Natural killer cell (primary cell): ENCODE results near the gene MUC5B. TPM values are rescaled to one million over a fixed set of nuclear protein-coding genes. Genes with fewer than 3 reads are reported as not detected.

Experiments
- ATAC-seq, 3 donors: fragments of 150-1000 bp in 2 of 3; fragments of 200-7000 bp in 1 of 3; cut with Tn5 transposase; 1 replicate in 1 of 3; 2 replicates in 2 of 3; pipeline ENCODE4 v1.10.0; 2021; ENCODE audit warnings: mild to moderate bottlenecking in 2 of 3, moderate library complexity in 2 of 3
- DNase-seq, 2 donors: peaks; one replicate each; pipeline versions ENCODE4 v3.0.0 to v3.0.0-alpha.2; 2013 to 2021; ENCODE audit warnings: mixed read lengths in 1 of 2
- H3K27ac ChIP-seq: one replicate; pipeline ENCODE4 v1.5.1; 2013; ENCODE audit warnings: mild to moderate bottlenecking, low read length
- H3K27me3 ChIP-seq: one replicate; pipeline ENCODE4 v1.6.1; 2013; ENCODE audit warnings: low read length; ENCODE audit not compliant: control insufficient read depth, insufficient read depth
- H3K36me3 ChIP-seq: one replicate; pipeline ENCODE4 v1.6.1; 2013; ENCODE audit warnings: low read length; ENCODE audit not compliant: control insufficient read depth, insufficient read depth
- H3K4me1 ChIP-seq: one replicate; pipeline ENCODE4 v1.6.1; 2013; ENCODE audit warnings: low read length; ENCODE audit not compliant: control insufficient read depth, insufficient read depth
- H3K4me3 ChIP-seq: one replicate; pipeline ENCODE4 v1.5.1; 2013; ENCODE audit warnings: low read length
- H3K9me3 ChIP-seq: one replicate; pipeline ENCODE4 v1.6.1; 2013; ENCODE audit warnings: low read length; ENCODE audit not compliant: control insufficient read depth, insufficient read depth
- H3K27ac Mint-ChIP-seq, 2 donors: one replicate each; pipeline ENCODE4 v1.8.0; 2022; ENCODE audit warnings: mild to moderate bottlenecking in 2 of 2, mixed read lengths in 2 of 2, moderate library complexity in 1 of 2
- H3K27me3 Mint-ChIP-seq, 2 donors: one replicate each; pipeline ENCODE4 v1.8.0; 2022; ENCODE audit warnings: low read depth in 2 of 2, mixed read lengths in 2 of 2
- H3K36me3 Mint-ChIP-seq: one replicate; pipeline ENCODE4 v1.8.0; 2022; ENCODE audit warnings: mixed read lengths
- H3K4me1 Mint-ChIP-seq, 2 donors: one replicate each; pipeline ENCODE4 v1.8.0; 2022; ENCODE audit warnings: mixed read lengths in 2 of 2
- H3K4me3 Mint-ChIP-seq: one replicate; pipeline ENCODE4 v1.8.0; 2022; ENCODE audit warnings: mild to moderate bottlenecking, moderate library complexity, mixed read lengths
- H3K9me3 Mint-ChIP-seq, 2 donors: one replicate each; pipeline ENCODE4 v1.8.0; 2022; ENCODE audit warnings: mixed read lengths in 2 of 2
- CTCF ChIP-seq: fragments of 200-600 bp; IDR thresholded peaks from one replicate; pipeline ENCODE4 v1.8.0; 2022; ENCODE audit warnings: antibody characterized with exemption
- WGBS: methylation state at CpG from one replicate; pipeline ENCODE4 v1.1.7; 2013; ENCODE audit warnings: missing lambda C conversion rate; ENCODE audit not compliant: insufficient coverage; 5-methylcytosine and 5-hydroxymethylcytosine counted together
- intact Hi-C: fragments of 100-400 bp; cut with micrococcal nuclease; formaldehyde crosslinking; loops from one replicate; pipeline ENCODE4 v1.14.2; 2022
- total RNA-seq, 4 donors: library from RNA; stranded (reverse); fragments of 120-200 nt in 1 of 4; gene quantifications; one replicate each; pipeline versions ENCODE4 v1.2.3 to v1.2.4, GENCODE V29; 2013 to 2022

MUC5B gene
- total RNA-seq, 3 donors from 2014 or later (not counting 1 experiment from before 2014, with no cell fraction given) = not detected

- H3K4me3 Mint-ChIP-seq = no peak overlapping the region
- TF ChIP-seq CTCF = no peak
- Histone ChIP-seq H3K4me1 (peaks cover 7% of the 10 kb centered on the region), H3K36me3 (no peaks in the 10 kb centered on the region), H3K27ac (no peak overlapping the region), H3K27me3 (no peaks in the 10 kb centered on the region), H3K4me3 (no peak overlapping the region), H3K9me3 (no peaks in the 10 kb centered on the region)
- DNase-seq (no peak), ATAC-seq (no peak)
- WGBS = 91% methylated on average over 38 of the region's 38 CpGs
- peaks cover 6% of the 10 kb centered on the region in 2 donors for H3K27me3 Mint-ChIP-seq
- intact Hi-C loops = no loop called here
- H3K9me3 Mint-ChIP-seq = peaks cover 3 to 4% of the 10 kb centered on the region in 2 donors
- no peaks in the 10 kb centered on the region for H3K4me1 Mint-ChIP-seq
- no peak overlapping the region for H3K27ac Mint-ChIP-seq
- peaks cover 9% of the 10 kb centered on the region for H3K36me3 Mint-ChIP-seq
These were observed 16.2 kb upstream of the MUC5B start for GRCh38 chr11:1206391-1207271.

- intact Hi-C loops = no loop called here
- no peaks in the 10 kb centered on the region for H3K9me3 ChIP-seq
- H3K27me3 ChIP-seq = peaks cover 2% of the 10 kb centered on the region
- H3K4me3 Mint-ChIP-seq = no peak overlapping the region
- no peak overlapping the region for H3K4me3 ChIP-seq
- WGBS = 91% methylated on average over 34 of the region's 34 CpGs
- H3K36me3 ChIP-seq = no peaks in the 10 kb centered on the region
- peaks cover 17% of the 10 kb centered on the region for H3K36me3 Mint-ChIP-seq
- no peak overlapping the region for H3K27ac ChIP-seq
- no peak for DNase-seq
- H3K27me3 Mint-ChIP-seq = peaks cover 7 to 14% of the 10 kb centered on the region in 2 donors
- TF ChIP-seq CTCF = no peak
- peaks cover 4 to 10% of the 10 kb centered on the region in 2 donors for H3K9me3 Mint-ChIP-seq
- no peak for ATAC-seq
- peaks cover 7% of the 10 kb centered on the region for H3K4me1 ChIP-seq
- no peak overlapping the region for H3K27ac Mint-ChIP-seq
- H3K4me1 Mint-ChIP-seq = no peaks in the 10 kb centered on the region
These were observed 15.3 kb upstream of the MUC5B start for GRCh38 chr11:1207401-1208143.

GRCh38 chr11:1208144-1208393 is 14.8 kb upstream of the MUC5B start:
- Histone ChIP-seq H3K36me3 (no peaks in the 10 kb centered on the region), H3K9me3 (no peaks in the 10 kb centered on the region), H3K27ac (no peak overlapping the region), H3K4me1 (peaks cover 3% of the 10 kb centered on the region), H3K4me3 (no peak overlapping the region), H3K27me3 (peaks cover 2% of the 10 kb centered on the region)
- H3K4me3 Mint-ChIP-seq = no peak overlapping the region
- TF ChIP-seq CTCF = no peak
- H3K27ac Mint-ChIP-seq = no peak overlapping the region
- H3K27me3 Mint-ChIP-seq = peaks cover 9 to 14% of the 10 kb centered on the region in 2 donors
- no peak for ATAC-seq
- peaks cover 18% of the 10 kb centered on the region for H3K36me3 Mint-ChIP-seq
- 85% methylated on average over 6 of the region's 6 CpGs for WGBS
- DNase-seq = no peak
- H3K9me3 Mint-ChIP-seq = peaks cover 6 to 12% of the 10 kb centered on the region in 2 donors
- no peaks in the 10 kb centered on the region for H3K4me1 Mint-ChIP-seq
- intact Hi-C loops = no loop called here
